NCI-H1436 (cell line): Measurements from ENCODE around the gene UHMK1.

Experiments used
- DNase-seq: peaks from one replicate; lab custom pipeline; 2025; lab: John Stamatoyannopoulos, UW

The UHMK1 gene

DNA sequence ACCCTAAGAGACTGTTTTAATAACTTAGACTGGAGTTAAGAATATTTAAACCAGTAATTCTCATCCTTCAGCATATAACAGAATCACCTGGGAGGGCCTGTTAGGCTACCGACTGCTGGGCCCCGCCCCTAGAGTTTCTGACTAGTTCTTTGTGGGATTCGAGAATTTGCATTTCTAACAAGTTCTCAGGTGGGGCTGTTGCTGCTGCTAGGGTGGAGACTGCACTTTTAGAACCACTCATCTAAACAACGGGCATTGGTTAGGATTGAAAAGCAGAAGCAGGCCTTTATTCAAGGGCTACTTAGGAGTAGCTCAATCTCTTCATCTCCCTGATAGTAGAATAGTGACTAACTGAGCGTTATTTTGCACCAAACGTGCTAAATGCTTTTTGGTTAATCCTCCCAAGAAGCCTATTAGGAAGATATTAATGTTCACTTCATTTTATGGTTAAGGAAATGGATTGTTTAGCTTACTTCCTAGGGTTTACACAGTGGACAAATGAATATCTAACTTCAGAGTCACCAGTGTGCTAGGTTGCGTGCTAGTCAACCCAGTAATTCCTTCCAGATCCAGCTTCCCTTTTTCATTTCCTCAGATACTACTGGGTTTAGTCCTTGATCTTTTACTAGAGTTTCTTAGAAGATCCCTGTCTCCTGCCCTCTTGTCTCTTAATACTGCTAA, 32.8 kb downstream of the UHMK1 start:
- DNase-seq, result no peak

DNA sequence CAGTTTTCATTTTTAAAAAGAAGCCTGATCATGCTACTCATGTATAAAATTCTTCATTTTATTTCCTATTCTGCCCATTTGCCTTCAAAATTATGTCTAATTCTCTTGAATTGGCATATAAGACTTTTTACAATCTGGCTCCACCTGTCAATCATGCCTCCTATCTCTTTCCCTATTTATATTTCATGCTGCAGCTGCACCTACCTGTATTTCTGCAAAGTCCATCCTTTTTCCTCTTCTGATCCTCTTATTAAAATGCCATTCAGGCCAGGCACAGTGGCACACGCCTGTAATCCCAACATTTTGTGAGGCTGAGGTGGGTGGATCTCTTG, 33.3 kb downstream of the UHMK1 start:
- no peak for DNase-seq

DNA sequence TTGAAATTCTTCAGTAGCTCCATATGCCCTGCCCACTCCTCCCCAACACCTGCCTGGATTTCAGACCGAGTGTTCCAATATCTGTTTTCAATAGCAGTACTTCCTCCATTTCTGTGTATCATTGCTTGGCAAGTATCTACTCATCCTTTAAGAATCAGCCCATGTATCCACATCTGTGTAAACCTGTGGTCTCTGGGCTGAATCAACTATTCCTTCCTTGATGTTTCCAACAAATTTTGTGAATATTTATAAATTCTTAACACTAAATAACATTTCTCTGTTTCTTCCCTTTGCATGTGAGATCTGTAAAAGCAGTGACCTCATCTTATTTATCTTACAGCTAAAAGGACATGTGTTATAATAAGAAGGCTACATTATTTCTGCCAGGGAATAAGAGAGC, 37.9 kb downstream of the UHMK1 start:
- DNase-seq, result no peak

DNA sequence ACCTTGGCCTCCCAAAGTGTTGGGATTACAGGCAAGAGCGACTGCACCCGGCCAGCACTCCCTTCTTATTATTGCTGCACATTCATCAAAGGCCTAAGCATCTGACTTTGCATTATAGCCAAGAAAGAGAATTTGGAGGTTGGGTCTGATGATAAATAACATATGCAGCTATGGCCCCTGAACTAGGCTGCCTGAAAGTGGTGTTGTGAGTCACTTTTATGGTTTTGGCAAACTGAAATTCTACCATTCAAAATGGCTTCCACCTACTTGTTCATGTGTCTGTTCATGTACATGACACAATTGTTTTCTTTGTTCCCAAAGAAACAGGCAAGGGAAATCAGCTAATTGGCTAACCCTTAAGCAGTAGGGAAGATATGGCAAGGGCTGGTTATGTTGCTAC, 38.9 kb downstream of the UHMK1 start:
- no peak for DNase-seq

DNA sequence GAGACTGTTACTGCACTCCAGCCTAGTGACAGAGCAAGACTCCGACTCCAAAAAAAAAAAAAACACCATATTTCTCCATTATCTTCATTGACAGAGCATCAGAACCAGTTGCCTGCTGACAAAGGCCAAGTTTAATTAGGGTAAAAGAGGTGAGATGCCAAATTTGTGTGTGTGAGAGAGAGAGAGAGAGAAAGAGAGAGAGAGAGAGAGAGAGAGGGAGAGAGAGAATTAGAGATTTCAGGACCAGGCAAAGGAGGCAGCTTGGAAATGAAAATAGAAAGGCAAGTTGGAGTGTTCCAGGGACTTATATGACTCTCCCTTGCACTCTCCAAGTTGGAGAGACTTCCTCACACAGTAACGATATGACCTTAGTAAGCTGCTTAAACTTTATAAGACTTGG, 39.6 kb downstream of the UHMK1 start:
- DNase-seq, result no peak

DNA sequence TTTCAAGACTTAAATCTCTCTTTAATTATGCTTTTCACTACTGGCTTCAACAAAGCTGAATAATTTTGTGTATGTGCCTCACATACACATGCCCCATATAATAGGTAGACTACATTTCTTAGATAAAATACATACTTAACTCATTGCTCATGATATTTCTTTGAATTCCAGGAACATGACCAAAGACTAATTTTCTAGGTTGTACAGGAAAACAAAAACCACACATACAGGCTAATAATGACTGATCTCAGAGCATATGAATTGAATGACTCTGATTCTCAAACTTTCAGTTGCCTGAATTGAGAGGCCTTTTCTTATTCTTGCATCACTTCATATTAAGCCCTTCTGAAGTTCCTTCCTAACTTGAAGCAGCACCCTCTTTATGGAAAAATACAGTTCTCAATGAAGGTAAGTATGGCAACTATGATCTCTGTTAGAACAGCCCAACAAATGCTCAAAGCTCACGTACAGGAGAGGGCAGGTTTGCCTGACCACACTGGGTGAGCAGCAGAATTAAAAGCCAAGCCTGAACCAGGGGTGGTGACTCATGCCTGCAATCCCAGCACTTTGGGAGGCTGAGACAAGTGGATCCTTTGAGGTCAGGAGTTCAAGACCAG, 41.3 kb downstream of the UHMK1 start:
- no peak for DNase-seq

DNA sequence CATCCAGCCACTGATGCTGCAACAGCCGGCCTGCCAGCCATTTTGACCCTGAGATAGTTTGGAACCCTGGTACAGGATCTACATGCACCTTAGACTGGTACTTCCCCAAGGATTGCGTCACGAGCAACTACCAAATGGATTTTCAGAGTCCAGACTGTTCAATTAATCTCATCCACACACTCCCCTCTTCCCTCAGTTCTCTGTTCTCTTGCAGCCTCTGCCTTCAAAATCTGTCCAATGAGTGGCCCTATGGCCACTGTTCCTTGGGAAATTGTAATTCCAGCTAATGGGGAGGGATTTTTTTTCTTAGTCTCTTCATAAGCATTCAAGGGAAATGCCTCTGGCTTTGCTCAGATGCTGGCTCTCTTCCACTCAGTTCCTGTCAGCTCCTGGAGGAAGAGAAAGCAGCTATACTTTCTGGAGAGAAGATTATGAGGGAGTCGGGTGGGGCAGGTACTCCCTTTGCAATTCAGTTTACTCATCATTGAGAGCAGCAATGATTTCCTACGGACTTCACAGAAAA, 44.1 kb downstream of the UHMK1 start:
- no peak for DNase-seq

DNA sequence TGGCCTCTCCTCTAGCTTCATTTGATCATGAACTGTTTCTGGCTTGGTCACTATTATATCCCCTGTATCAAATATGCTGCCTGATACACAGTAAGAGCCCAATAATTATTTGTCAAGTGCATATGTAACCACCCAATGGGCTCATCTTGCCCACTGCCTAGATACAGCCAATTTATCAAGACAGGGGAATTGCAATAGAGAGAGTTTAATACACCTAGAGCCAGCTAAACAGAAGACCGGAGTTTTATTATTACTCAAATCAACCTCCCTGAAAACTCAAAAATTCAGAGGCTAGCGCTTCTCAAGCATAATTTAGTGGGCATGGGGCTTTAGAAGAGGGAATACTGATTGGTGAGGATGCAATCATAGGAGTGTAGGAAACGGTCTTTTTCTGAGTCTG, 45.6 kb downstream of the UHMK1 start:
- no peak for DNase-seq

DNA sequence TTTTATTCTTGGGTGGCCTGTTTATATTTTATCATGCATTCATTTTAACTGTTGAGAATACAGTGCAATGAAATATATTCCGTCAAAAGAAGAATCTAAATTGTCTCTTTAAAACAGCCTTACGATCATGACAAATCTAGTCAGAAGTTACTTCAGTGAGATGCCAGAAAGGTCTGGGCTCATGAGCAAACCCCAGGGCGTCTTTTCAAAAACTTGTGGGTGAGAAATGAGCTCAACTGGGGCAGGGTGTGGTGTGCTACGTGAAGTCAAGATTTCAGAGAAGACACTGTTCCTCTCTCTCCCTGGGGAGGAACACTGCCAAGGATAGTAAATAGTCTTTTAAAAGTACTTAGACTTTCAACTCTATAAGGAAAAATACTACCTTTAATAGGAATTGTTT, 50.6 kb downstream of the UHMK1 start:
- no peak for DNase-seq

DNA sequence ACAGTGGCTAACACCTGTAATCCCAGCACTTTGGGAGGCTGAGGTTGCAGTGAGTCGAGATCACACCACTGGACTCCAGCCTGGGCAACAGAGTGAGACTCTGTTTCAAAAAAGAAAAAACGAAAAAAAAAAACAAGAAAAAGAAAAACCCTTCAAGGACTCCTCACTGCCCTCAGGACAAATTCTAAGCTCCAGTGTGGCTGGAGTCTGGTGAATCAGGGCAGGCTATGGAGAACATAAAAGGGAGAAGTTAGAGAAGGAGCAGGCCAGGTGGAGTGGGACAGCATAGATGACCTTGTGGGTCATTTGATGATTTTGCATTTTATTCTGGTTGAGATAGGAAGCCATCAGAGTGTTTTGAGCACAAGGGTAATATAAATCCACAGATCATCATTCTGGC, 51.4 kb downstream of the UHMK1 start:
- no peak for DNase-seq

DNA sequence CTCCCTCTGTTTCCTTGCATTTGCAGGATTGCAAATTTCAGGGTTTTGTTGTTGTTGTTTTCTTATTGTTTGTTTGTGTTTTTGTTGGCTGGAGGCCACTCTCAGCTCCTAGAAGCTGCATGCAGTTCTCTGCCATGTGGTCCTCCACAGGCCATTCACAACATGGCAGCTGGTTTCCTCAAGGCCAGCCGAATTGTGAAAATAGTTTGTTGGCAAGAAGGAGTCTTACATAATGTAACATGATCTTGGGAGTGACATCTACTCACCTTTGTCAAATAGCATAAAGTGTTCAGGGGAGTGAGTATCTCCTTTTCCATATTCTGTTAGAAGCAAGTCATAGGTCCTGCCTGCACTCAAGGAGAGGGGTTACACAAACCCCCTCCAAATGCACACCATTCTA, 53.3 kb downstream of the UHMK1 start:
- no peak for DNase-seq

DNA sequence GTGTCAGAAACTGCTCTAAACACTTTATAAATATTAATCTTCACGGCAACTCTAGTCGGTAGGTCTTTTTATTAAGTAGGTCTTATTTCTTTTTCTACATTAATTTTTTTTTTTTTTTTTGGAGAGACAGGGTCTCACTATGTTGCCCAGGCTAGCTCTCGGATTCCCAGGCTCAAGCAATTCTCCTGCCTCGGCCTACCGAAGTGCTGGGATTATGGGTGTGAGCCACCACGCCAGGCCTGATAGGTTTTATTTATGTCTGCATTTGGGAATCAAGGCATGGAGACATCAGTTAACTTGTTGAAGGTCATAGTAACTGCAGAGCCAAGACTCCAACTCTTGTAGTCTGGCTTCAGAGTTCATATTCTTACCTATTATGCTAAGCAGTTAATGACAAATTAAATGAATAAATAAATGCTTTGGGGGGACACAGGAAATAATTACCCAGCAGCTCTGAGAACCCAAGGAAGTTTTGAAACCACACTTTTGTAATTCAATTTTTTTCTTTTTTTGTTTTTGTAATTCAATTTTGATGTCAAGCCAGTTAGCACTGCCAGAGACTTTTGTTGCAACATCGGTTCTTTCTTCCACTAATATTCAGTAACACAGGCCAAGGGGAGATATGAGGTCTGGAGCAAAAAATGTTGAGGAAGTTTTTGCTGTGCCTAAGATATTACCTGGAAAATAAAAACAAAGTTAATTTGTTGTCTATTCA, 54.5 kb downstream of the UHMK1 start:
- no peak for DNase-seq

DNA sequence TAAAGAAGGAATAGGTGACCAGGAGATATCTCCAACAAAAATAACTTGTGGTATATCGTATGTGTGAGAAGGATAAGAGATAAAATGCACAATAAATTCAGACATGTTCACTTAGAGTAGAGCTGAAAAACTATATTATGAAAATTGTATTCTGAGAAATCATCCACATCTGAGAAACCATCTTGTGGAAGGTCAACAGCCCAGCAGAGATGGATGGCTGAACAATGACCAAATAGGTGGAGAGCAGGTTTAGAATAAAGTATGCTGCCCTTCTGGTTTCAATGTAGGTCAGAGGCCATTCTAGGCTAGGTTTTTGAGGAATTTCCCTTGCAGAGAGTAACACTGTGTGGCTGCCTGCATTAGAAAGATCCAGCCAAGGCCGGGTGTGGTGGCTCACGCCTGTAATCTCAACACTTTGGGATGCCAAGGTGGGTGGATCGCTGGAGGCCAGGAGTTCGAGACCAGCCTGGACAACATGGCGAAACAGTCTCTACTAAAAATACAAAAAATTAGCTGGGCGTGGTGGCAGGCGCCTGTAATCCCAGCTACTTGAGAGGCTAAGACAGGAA, 55.1 kb downstream of the UHMK1 start:
- DNase-seq, result no peak

DNA sequence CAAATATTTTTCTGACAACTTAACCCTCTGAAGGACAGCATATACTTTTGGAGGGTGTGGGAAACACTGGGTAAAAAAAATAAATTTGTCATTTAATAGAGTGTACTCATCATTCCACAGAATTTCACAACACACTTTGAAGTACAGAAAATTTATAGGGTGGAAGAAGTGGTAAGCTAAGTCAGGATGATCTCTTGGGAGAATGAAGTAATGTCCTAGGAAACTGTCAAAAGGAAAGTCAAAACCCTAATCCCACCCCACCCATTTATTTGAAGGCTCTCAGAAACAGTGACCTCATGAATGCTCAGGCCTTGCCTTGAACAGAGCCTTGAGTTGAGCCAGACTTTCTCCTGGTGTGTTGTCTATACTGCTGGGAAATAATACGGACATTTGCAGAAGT, 56.6 kb downstream of the UHMK1 start:
- DNase-seq, result no peak

DNA sequence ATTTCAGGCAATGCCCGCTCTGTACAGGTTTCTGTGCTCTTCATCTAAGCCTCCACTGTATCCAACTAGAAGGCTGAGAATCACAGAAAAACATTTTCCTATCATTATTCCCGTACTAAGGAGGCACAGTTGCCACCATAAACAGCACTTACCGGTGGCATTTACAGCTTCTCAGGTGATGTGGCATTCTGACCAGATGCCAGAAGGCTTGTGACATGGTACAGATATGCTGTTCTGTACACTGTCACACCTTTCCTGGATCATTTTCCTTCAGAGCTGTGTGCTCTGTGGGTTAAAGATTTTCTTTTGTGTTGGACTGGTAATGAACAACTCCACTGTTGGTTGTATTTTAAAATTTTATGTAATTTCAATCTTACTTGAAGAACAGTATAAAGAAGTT, 59.9 kb downstream of the UHMK1 start:
- DNase-seq, result no peak

DNA sequence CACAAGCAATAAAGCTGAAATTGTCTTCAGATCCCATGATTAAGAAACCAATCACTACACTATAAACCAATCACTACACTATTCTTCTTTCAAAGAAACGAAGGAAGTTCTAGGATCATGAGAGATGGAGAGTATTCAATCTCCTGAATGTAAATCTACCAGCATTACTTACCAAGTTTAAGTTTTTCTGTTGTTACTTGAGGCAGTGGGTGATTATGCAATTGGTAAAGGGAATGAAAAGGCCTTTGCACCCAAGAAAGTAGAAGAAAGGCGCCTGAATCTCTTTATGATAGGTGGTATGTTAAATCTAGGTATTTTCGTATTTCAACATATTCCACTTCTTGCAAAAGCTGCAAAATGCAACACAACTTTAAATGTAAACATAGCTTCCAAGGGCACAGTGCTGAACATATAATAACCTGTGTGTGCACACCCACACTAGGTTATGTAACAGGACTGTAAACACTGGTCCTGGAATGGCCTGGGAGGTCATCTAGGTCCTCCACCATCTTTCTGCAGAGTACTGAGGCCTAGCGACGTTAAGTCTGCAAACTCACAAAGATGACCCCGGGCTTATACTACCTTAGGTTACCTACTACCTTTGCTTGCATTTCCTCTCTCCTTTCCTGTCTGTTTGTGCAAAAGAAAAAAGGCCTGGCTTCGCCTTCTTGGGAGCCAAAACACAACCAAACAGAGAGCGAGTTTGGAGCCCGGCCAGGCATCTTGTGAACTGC, 62.9 kb downstream of the UHMK1 start:
- no peak for DNase-seq

DNA sequence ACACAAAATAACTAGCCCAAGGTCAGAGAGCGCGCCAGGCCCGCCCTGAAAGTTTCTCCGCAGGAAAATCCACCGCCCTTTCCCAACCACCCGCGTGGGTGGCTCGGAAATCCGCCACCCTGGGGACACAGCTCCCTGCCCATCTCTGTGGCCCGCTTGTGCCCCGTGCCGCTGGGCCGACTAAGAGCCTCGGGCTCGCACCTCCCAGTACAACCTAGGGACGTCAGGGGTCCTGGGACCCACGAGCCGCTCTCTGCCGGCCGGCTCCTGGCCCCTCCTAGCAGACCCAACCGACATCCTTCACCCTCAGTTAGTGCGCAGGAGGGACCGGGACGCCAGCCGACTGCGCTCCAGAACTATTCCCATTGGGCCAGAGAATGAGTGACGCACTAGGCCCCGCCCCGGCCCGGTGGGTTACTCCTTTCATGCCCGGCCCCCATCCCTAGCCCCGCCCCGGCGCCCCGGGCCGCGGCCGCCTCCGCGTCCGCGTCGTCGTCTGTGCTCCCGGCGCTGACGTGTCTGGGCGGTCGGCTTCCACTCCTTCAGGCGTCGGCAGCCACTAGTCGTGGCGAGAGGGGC, 63.5 kb downstream of the UHMK1 start:
- DNase-seq, result peak; percentile 96

DNA sequence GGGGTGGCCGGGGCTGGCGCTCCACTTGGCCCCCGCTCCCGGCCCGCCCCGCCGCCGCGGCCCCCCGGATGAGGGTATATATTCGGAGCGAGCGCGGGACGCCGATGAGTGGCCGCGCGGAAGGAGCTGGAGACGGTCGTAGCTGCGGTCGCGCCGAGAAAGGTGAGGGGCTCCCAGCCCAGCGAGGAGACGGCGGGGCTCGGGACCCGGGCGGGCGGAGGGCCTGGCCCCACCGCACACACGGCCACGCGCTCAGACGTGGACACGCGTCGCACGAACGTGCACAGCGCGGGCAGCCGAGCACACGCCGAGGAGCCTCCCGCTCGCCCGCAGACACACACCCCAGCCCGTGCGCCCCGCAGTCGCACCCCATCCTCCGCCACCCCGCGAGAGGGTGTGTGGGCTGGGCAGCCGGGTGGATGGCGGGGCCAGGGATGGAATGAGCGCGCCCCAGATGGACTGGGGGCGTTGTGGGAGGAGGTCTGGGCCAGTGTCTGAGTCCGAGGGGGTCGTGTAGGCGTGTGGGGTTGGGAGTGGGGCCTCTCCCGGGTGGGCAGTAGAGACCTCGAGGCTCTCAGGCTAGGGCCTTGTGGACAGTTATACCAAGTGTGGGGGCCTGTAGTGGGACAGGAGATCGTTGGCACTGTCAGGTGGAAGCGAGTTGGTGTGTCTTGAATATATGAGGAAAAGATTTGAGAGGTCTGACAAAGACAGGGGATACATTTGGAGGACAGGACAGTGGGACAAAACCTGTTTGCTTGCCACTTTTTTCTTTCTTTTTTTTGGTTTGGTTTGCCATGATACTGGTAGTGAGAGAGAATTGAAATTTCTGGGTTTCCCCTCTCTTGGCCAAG, 64.2 kb downstream of the UHMK1 start, which contains the start of gene UAP1:
TSS of gene UAP1 (plus strand) at position 107 of the 854 bp plus-strand sequence. CDS start 4,347 bp downstream, outside the sequence.
- no peak for DNase-seq

DNA sequence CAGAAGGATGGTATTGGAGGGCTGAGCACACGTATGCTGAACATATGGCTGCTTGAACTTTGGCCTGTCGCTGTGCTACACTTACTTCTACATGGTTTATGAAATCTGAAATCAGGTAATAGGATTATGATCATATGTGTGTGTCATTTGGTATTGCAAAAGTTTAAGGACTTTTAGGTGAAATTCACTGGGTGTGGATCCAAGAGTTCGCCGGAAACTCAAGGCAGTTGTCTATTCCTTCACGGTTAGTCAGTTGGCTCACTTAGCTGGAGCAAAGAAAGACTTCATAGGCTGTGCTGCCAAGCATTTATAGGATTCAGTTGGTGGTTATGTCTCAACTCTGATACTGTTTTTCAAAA, 64.8 kb downstream of the UHMK1 start:
- no peak for DNase-seq

DNA sequence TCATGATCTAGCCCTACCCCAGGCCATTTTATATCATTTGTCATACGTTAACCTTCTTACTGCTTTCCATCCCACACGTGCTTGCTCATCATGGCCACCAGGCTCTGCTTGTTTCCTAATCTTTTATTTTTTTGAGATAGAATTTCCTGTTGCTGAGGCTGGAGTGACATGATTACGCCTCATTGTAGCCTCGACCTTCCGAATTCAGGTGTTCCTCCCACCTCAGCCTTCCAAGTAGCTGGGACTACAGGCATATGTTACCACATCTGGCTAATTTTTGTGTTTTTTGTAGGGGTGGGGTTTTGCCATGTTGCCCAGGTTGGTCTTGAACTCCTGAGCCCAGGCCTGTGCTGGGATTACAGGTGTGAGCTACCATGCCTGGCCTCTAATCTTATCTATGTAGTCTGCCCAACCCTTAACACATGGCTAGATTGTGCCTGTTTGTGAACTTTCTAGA, 67.2 kb downstream of the UHMK1 start:
- no peak for DNase-seq

DNA sequence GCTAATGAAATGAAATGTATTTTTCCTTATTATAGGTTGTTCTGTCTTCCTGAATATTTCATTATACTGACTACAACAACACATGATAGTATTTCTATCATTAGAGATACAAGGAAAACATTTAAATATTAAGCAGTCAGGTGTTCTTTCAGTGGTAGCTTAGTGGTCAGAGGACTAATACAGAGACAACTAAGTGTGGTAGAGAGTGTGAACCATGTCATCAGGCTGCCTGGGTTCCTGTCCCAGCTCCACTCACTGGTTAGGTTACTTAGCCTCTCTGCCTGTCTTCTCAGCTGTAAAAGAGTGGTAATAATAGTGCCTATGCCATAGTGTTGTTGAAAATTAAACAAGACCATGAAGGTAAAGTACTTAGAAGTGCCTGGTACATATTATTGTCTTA, 67.8 kb downstream of the UHMK1 start:
- DNase-seq, result no peak
